CD14-positive monocyte (primary cell): Measurements from ENCODE around the gene MISP3. TPM values are rescaled to one million over a fixed set of nuclear protein-coding genes. Genes with fewer than 3 reads are reported as not detected.

Source experiments
- DNase-seq, 3 donors: peaks; one replicate each; pipeline ENCODE4 v3.0.0-alpha.2; 2011 to 2022
- H2AFZ ChIP-seq: 2 replicates; pipeline ENCODE4 v1.6.0; 2012; ENCODE audit warnings: mild to moderate bottlenecking, low read depth, low read length, inconsistent platforms; ENCODE audit not compliant: insufficient read depth, poor library complexity, severe bottlenecking
- H3K27ac ChIP-seq, 2 donors: 1 replicate in 1 of 2; 2 replicates in 1 of 2; pipeline ENCODE4 v1.5.1; 2012 to 2013; ENCODE audit warnings: low read length in 2 of 2, control low read depth in 1 of 2, inconsistent platforms in 1 of 2, low read depth in 1 of 2, mild to moderate bottlenecking in 1 of 2
- H3K27me3 ChIP-seq, 2 donors: one replicate each; pipeline versions ENCODE4 v1.6.0 to v1.6.1; 2011 to 2013; ENCODE audit warnings: low read length in 2 of 2; ENCODE audit not compliant: control insufficient read depth in 2 of 2, insufficient read depth in 2 of 2
- H3K36me3 ChIP-seq, 2 donors: replicated peaks in 1 of 2; 1 replicate in 1 of 2; 2 replicates in 1 of 2; pipeline versions ENCODE4 v1.5.1 to v1.6.1; 2012 to 2013; ENCODE audit warnings: low read length in 2 of 2, control low read depth in 1 of 2, inconsistent platforms in 1 of 2, mild to moderate bottlenecking in 1 of 2; ENCODE audit not compliant: insufficient read depth in 2 of 2, control insufficient read depth in 1 of 2
- H3K4me1 ChIP-seq, 2 donors: 1 replicate in 1 of 2; 2 replicates in 1 of 2; pipeline versions ENCODE4 v1.5.1 to v1.6.1; 2012 to 2013; ENCODE audit warnings: low read length in 2 of 2, control low read depth in 1 of 2, inconsistent platforms in 1 of 2, mild to moderate bottlenecking in 1 of 2, moderate library complexity in 1 of 2; ENCODE audit not compliant: insufficient read depth in 2 of 2, control insufficient read depth in 1 of 2
- H3K4me2 ChIP-seq: replicated peaks from 2 replicates; pipeline ENCODE3; 2012; ENCODE audit warnings: low read length, moderate library complexity, mild to moderate bottlenecking; ENCODE audit not compliant: poor library complexity, severe bottlenecking; ENCODE audit errors: extremely low read depth
- H3K4me3 ChIP-seq, 3 experiments: fragments of 200-600 bp in 1 of 3; sonication (generic) in 1 of 3; replicated peaks in 1 of 3; 1 replicate in 2 of 3; 2 replicates in 1 of 3; pipeline ENCODE4 v1.5.1; 2011 to 2013; ENCODE audit warnings: low read length in 3 of 3, mild to moderate bottlenecking in 3 of 3, control low read depth in 2 of 3, low read depth in 2 of 3, inconsistent platforms in 1 of 3, moderate library complexity in 1 of 3
- H3K79me2 ChIP-seq: 2 replicates; pipeline ENCODE4 v1.6.0; 2012; ENCODE audit warnings: mild to moderate bottlenecking, control low read depth, inconsistent platforms, low read length, moderate library complexity; ENCODE audit not compliant: insufficient read depth
- H3K9ac ChIP-seq: 2 replicates; pipeline ENCODE4 v1.6.0; 2017; ENCODE audit warnings: low read length, mild to moderate bottlenecking; ENCODE audit not compliant: insufficient read depth, poor library complexity, severe bottlenecking
- H3K9me3 ChIP-seq, 2 donors: replicated peaks in 1 of 2; 1 replicate in 1 of 2; 2 replicates in 1 of 2; pipeline versions ENCODE4 v1.5.1 to v1.6.1; 2012 to 2013; ENCODE audit warnings: low read length in 2 of 2, control low read depth in 1 of 2; ENCODE audit not compliant: control insufficient read depth in 1 of 2, insufficient read depth in 1 of 2
- H4K20me1 ChIP-seq: 2 replicates; pipeline ENCODE4 v1.6.0; 2012; ENCODE audit warnings: mild to moderate bottlenecking, low read length, control low read depth, moderate library complexity; ENCODE audit not compliant: insufficient read depth
- H3K27ac Mint-ChIP-seq, 7 donors: one replicate each; pipeline ENCODE4 v1.8.0; 2020; ENCODE audit warnings: mild to moderate bottlenecking in 7 of 7, mixed read lengths in 7 of 7, moderate library complexity in 6 of 7, inconsistent platforms in 2 of 7
- H3K27me3 Mint-ChIP-seq, 3 donors: one replicate each; pipeline ENCODE4 v1.8.0; 2021 to 2022; ENCODE audit warnings: low read depth in 3 of 3, mild to moderate bottlenecking in 3 of 3, mixed read lengths in 3 of 3, moderate library complexity in 3 of 3, inconsistent platforms in 1 of 3
- H3K36me3 Mint-ChIP-seq, 2 donors: one replicate each; pipeline ENCODE4 v1.8.0; 2020; ENCODE audit warnings: mixed read lengths in 2 of 2, inconsistent platforms in 1 of 2, mild to moderate bottlenecking in 1 of 2
- H3K4me1 Mint-ChIP-seq: one replicate; pipeline ENCODE4 v1.8.0; 2020; ENCODE audit warnings: mild to moderate bottlenecking, mixed read lengths
- H3K4me3 Mint-ChIP-seq, 2 donors: one replicate each; pipeline ENCODE4 v1.8.0; 2020; ENCODE audit warnings: mild to moderate bottlenecking in 2 of 2, mixed read lengths in 2 of 2, moderate library complexity in 1 of 2
- H3K9me3 Mint-ChIP-seq, 7 donors: one replicate each; pipeline ENCODE4 v1.8.0; 2020 to 2022; ENCODE audit warnings: mixed read lengths in 7 of 7, mild to moderate bottlenecking in 6 of 7, moderate library complexity in 6 of 7, inconsistent platforms in 2 of 7
- CTCF ChIP-seq: fragments of 200-600 bp; IDR thresholded peaks from one replicate; pipeline ENCODE4 v1.8.0; 2022; ENCODE audit warnings: antibody characterized with exemption, mild to moderate bottlenecking
- WGBS: methylation state at CpG from one replicate; pipeline ENCODE4 v1.1.5; 2013; ENCODE audit warnings: missing lambda C conversion rate; ENCODE audit not compliant: insufficient coverage; 5-methylcytosine and 5-hydroxymethylcytosine counted together
- intact Hi-C, 2 donors: fragments of 100-400 bp; cut with micrococcal nuclease; formaldehyde crosslinking; loops; one replicate each; pipeline versions ENCODE4 v1.15.0 to v1.15.1; 2023
- polyA plus RNA-seq, 3 donors: library from polyadenylated mRNA; depleted of rRNA in 1 of 3; unstranded in 2 of 3; stranded (reverse) in 1 of 3; fragments of 300-500 nt in 2 of 3; fragments of >200 nt in 1 of 3; fragmentation: Illumina TruSeq in 2 of 3; gene quantifications; 1 replicate in 2 of 3; 2 replicates in 1 of 3; pipeline ENCODE4 v1.2.3, GENCODE V29; 2012 to 2021

Gene MISP3
- polyA plus RNA-seq, 3 donors = 0.42 to 0.77 (median 0.52) TPM

GRCh38 chr19:14118165-14119051, 45.8 kb downstream of the MISP3 start:
- Histone ChIP-seq H3K4me3 (peak overlapping the region; percentile 50 to 75 (median 65)), H3K36me3 (no peaks in the 10 kb centered on the region), H3K4me1 (peaks cover 56 to 62% of the 10 kb centered on the region in 2 donors), H3K9ac (peak overlapping the region; percentile 95), H3K27ac (peak overlapping the region; percentile 98 to 99), H4K20me1 (peaks cover 35% of the 10 kb centered on the region), H3K79me2 (peaks cover 65% of the 10 kb centered on the region), H3K27me3 (no peaks in the 10 kb centered on the region), H3K9me3 (no peaks in the 10 kb centered on the region), H2AFZ (peak overlapping the region; percentile 54), H3K4me2 (peak overlapping the region; percentile 99)
- H3K27me3 Mint-ChIP-seq = peaks cover 0 to 1% (median 0%) of the 10 kb centered on the region in 3 donors
- peaks cover 58% of the 10 kb centered on the region for H3K4me1 Mint-ChIP-seq
- no peak for TF ChIP-seq CTCF
- no peaks in the 10 kb centered on the region for H3K9me3 Mint-ChIP-seq
- intact Hi-C loops = loop anchor here (5.0 kb wide), 2 partner anchors 36 to 116 kb away; no protein-coding TSS in a partner anchor
- DNase-seq = peak; percentile 96 to 99 (median 96)
- peak overlapping the region; percentile 90 to 96 for H3K4me3 Mint-ChIP-seq
- WGBS = under 1% methylated on average over 52 of the region's 61 CpGs
- peaks cover 7 to 27% of the 10 kb centered on the region in 2 donors for H3K36me3 Mint-ChIP-seq
- H3K27ac Mint-ChIP-seq = peak overlapping the region; percentile 100

- H3K27ac ChIP-seq = peak overlapping the region; percentile 98 to 99
- H2AFZ ChIP-seq = peak overlapping the region; percentile 54
- DNase-seq = no peak
- H3K4me2 ChIP-seq = peak overlapping the region; percentile 99
- no peaks in the 10 kb centered on the region for H3K36me3 ChIP-seq
- H4K20me1 ChIP-seq = peaks cover 28% of the 10 kb centered on the region
- Mint-ChIP-seq H3K4me3 (peak overlapping the region; percentile 90 to 96), H3K36me3 (peaks cover 7 to 21% of the 10 kb centered on the region in 2 donors), H3K9me3 (no peaks in the 10 kb centered on the region), H3K27me3 (peaks cover 0 to 1% (median 0%) of the 10 kb centered on the region in 3 donors), H3K4me1 (peaks cover 51% of the 10 kb centered on the region), H3K27ac (peak overlapping the region; percentile 100)
- no peaks in the 10 kb centered on the region for H3K27me3 ChIP-seq
- H3K4me3 ChIP-seq = peak overlapping the region; percentile 42 to 75 (median 65)
- peak overlapping the region; percentile 95 for H3K9ac ChIP-seq
- intact Hi-C loops = loop anchor here (5.0 kb wide), 2 partner anchors 37 to 117 kb away; no protein-coding TSS in a partner anchor
- no peak for TF ChIP-seq CTCF
- H3K4me1 ChIP-seq = peaks cover 48 to 55% of the 10 kb centered on the region in 2 donors
- WGBS = 0% methylated on average over 1 of the region's 3 CpGs
- H3K9me3 ChIP-seq = no peaks in the 10 kb centered on the region
- H3K79me2 ChIP-seq = peaks cover 64% of the 10 kb centered on the region
These were observed 46.6 kb downstream of the MISP3 start for GRCh38 chr19:14119146-14119545.
